HG02610 (cell line): Measurements from ENCODE around the gene CDK12.

Source experiments
- ATAC-seq: cut with Tn5 transposase; IDR thresholded peaks from one replicate; pipeline ENCODE4 v1.9.1; 2021; ENCODE audit warnings: mild to moderate bottlenecking, moderate library complexity; ENCODE audit not compliant: unreplicated experiment

Gene CDK12

DNA sequence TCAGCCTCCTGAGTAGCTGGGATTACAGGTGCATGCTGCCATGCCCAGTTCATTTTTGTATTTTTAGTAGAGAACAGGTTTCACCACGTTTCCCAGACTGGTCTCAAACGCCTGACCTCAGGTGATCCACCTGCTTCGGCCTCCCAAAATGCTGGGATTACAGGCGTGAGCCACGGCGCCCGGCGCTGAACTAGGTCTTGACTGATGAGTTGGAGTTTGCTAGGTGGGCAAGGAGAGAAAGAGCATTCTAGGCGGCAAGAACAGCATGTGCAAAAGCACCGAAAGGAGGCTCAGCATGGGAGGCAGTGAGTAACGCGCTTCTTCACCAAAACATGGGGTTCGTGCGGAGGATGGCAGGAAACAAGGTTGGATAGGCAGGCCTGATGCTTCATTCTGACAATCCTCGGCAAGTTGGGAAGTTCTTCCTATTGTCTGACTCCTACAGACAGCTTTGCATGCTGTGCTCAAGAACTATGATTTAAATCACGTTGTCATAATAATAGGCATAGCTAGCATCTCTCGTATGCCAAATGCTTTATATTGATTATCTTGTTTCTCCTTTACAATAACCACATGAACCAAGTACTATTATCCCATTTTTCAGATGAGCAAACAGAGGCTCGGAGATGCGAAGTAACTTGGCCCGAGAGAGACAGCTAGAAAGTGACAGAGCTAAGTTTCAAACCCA is 119.9 kb downstream of the CDK12 start:
- ATAC-seq: no peak

DNA sequence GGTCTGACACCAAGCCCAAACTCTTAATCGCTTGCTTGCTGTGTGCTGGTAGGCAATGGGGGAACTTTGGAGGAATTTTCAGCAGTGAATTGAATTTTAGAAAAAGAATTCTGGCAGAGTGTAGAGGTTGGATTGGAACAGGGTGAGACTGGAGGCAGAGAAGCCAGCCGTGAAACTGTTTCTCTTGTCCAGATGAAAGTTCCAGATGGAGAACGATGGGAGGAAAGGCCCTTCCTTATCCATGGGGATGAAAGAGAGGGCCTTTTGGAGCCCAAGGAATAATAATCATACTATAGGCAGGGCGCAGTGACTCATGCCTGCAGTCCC is 120.4 kb downstream of the CDK12 start:
- ATAC-seq: no peak

DNA sequence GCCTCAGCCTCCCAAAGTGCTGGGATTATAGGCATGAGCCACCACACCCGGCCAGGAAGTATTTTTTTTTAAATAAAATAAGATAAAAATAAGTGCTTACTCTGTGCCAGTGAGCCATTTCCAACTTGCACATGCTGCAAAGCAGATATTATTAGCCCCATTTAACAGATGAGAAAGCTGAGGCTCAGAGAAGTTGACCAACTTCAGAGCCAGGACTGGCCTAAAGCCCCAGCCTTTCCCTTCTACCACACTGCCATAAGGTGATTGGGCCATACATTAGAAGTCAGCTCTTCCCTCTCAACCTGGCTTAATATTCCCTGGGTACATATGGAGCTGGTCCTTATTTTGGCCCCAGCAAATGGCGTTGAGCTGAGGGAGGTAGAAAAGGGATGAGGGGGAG is 121.4 kb downstream of the CDK12 start:
- no peak for ATAC-seq
